Keratinocyte (primary cell): ENCODE data around the gene TRPM6. TPM values are rescaled to one million over a fixed set of nuclear protein-coding genes. Genes with fewer than 3 reads are reported as not detected.

Experiments used
- DNase-seq: peaks from one replicate; pipeline ENCODE4 v3.0.0-alpha.2; 2011; ENCODE audit warnings: low read depth, missing footprints, low spot score
- FAIRE-seq: peaks from 2 replicates; lab custom pipeline; 2011; peaks lifted over from hg19 to GRCh38; lab: Jason Lieb, UNC
- H2AFZ ChIP-seq: 2 replicates; pipeline ENCODE4 v1.6.0; 2012; ENCODE audit warnings: low read length, control low read depth, inconsistent platforms; ENCODE audit not compliant: control insufficient read depth
- H3K27ac ChIP-seq: 2 replicates; pipeline ENCODE4 v1.5.1; 2011; ENCODE audit warnings: low read length; ENCODE audit not compliant: control insufficient read depth, insufficient read depth
- H3K27me3 ChIP-seq: 3 replicates; pipeline ENCODE4 v1.6.0; 2011; ENCODE audit warnings: low read length; ENCODE audit not compliant: control insufficient read depth, insufficient read depth; ENCODE audit errors: extremely low read depth
- H3K36me3 ChIP-seq, 2 experiments: 2 replicates in 1 of 2; 3 replicates in 1 of 2; pipeline ENCODE4 v1.5.1; 2011; ENCODE audit warnings: low read length in 2 of 2, mild to moderate bottlenecking in 1 of 2; ENCODE audit not compliant: control insufficient read depth in 2 of 2, insufficient read depth in 2 of 2; ENCODE audit errors: extremely low read depth in 1 of 2
- H3K4me1 ChIP-seq: 3 replicates; pipeline ENCODE4 v1.5.1; 2011; ENCODE audit warnings: low read length; ENCODE audit not compliant: control insufficient read depth, insufficient read depth; ENCODE audit errors: extremely low read depth
- H3K4me2 ChIP-seq: 3 replicates; pipeline ENCODE4 v1.6.0; 2011; ENCODE audit warnings: low read depth, low read length; ENCODE audit not compliant: control insufficient read depth, insufficient read depth; ENCODE audit errors: extremely low read depth
- H3K4me3 ChIP-seq, 3 experiments: fragments of 200-600 bp in 1 of 3; sonication (generic) in 1 of 3; 2 replicates in 2 of 3; 3 replicates in 1 of 3; pipeline ENCODE4 v1.5.1; 2011 to 2016; ENCODE audit warnings: low read length in 3 of 3, mild to moderate bottlenecking in 3 of 3, control low read depth in 2 of 3, inconsistent platforms in 1 of 3, low read depth in 1 of 3, mixed read lengths in 1 of 3, mixed run types in 1 of 3, moderate library complexity in 1 of 3; ENCODE audit not compliant: control insufficient read depth in 2 of 3, insufficient read depth in 2 of 3; ENCODE audit errors: extremely low read depth in 1 of 3
- H3K79me2 ChIP-seq: 2 replicates; pipeline ENCODE4 v1.6.0; 2012; ENCODE audit warnings: low read length; ENCODE audit not compliant: control insufficient read depth, insufficient read depth
- H3K9ac ChIP-seq: 3 replicates; pipeline ENCODE4 v1.6.0; 2011; ENCODE audit warnings: low read length; ENCODE audit not compliant: control insufficient read depth, insufficient read depth; ENCODE audit errors: extremely low read depth
- H3K9me1 ChIP-seq: 3 replicates; pipeline ENCODE4 v1.6.0; 2011; ENCODE audit warnings: low read length; ENCODE audit not compliant: control insufficient read depth, insufficient read depth; ENCODE audit errors: extremely low read depth
- H3K9me3 ChIP-seq: 2 replicates; pipeline ENCODE4 v1.5.1; 2012; ENCODE audit warnings: low read depth, low read length; ENCODE audit not compliant: control insufficient read depth
- H4K20me1 ChIP-seq: 3 replicates; pipeline ENCODE4 v1.6.0; 2011; ENCODE audit warnings: low read length; ENCODE audit not compliant: control insufficient read depth, insufficient read depth; ENCODE audit errors: extremely low read depth
- EZH2 ChIP-seq: IDR thresholded peaks from one replicate; pipeline ENCODE4 v1.6.1; 2012; ENCODE audit warnings: inconsistent platforms, mild to moderate bottlenecking, low read length, moderate library complexity
- dilution Hi-C: fragments of 300-500 bp; cut with MboI; formaldehyde crosslinking; loops from one replicate; pipeline ENCODE4 v1.7.0; 2020; ENCODE audit warnings: low sequenced_read_pairs; ENCODE audit not compliant: extremely low pct_ligation_motif_present
- polyA minus RNA-seq, 3 experiments: library from RNA; depleted of rRNA, polyadenylated mRNA; stranded (reverse); fragments of >200 nt; gene quantifications; 1 replicate in 1 of 3; 2 replicates in 1 of 3; 3 replicates in 1 of 3; pipeline ENCODE4 v1.2.3, GENCODE V29; 2011
- polyA plus RNA-seq, 5 experiments: library from polyadenylated mRNA; depleted of rRNA in 3 of 5; stranded (reverse) in 3 of 5; stranded (forward) in 1 of 5; unstranded in 1 of 5; fragments of >200 nt; gene quantifications; 1 replicate in 1 of 5; 2 replicates in 3 of 5; 3 replicates in 1 of 5; pipeline versions ENCODE4 v1.2.1 to v1.2.3, GENCODE V29; 2011 to 2012; ENCODE audit warnings: missing spikeins in 2 of 5, low read depth in 1 of 5, low replicate concordance in 1 of 5
- TF ChIP-seq, protein P1 (sequence below), 3 experiments: IDR thresholded peaks in 1 of 3; conservative IDR thresholded peaks in 1 of 3; optimal IDR thresholded peaks in 1 of 3; 2 replicates in 2 of 3; 3 replicates in 1 of 3; pipeline versions ENCODE3 to v1.5.1; 2011; ENCODE audit warnings: low read length in 3 of 3, mild to moderate bottlenecking in 3 of 3, moderate library complexity in 2 of 3, control low read depth in 1 of 3, inconsistent platforms in 1 of 3; ENCODE audit not compliant: insufficient read depth in 2 of 3; ENCODE audit errors: extremely low read depth in 1 of 3

TRPM6 gene, protein sequence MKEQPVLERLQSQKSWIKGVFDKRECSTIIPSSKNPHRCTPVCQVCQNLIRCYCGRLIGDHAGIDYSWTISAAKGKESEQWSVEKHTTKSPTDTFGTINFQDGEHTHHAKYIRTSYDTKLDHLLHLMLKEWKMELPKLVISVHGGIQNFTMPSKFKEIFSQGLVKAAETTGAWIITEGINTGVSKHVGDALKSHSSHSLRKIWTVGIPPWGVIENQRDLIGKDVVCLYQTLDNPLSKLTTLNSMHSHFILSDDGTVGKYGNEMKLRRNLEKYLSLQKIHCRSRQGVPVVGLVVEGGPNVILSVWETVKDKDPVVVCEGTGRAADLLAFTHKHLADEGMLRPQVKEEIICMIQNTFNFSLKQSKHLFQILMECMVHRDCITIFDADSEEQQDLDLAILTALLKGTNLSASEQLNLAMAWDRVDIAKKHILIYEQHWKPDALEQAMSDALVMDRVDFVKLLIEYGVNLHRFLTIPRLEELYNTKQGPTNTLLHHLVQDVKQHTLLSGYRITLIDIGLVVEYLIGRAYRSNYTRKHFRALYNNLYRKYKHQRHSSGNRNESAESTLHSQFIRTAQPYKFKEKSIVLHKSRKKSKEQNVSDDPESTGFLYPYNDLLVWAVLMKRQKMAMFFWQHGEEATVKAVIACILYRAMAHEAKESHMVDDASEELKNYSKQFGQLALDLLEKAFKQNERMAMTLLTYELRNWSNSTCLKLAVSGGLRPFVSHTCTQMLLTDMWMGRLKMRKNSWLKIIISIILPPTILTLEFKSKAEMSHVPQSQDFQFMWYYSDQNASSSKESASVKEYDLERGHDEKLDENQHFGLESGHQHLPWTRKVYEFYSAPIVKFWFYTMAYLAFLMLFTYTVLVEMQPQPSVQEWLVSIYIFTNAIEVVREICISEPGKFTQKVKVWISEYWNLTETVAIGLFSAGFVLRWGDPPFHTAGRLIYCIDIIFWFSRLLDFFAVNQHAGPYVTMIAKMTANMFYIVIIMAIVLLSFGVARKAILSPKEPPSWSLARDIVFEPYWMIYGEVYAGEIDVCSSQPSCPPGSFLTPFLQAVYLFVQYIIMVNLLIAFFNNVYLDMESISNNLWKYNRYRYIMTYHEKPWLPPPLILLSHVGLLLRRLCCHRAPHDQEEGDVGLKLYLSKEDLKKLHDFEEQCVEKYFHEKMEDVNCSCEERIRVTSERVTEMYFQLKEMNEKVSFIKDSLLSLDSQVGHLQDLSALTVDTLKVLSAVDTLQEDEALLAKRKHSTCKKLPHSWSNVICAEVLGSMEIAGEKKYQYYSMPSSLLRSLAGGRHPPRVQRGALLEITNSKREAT (N-terminal part only)
- polyA plus RNA-seq (0.18 to 0.24 TPM (median 0.22 TPM) in 3 replicates), polyA minus RNA-seq (0.29 to 0.56 TPM in 2 of 3 replicates, not detected in the other)
- polyA plus RNA-seq (2011; ENCODE audit: low read depth) = not detected
- 0.06 and 0.15 TPM in 2 replicates for polyA plus RNA-seq (2011; cell fraction: cytosol; rRNA removed)
- polyA plus RNA-seq (2011; cell fraction: nucleus; rRNA removed) = 0.56 and 0.83 TPM in 2 replicates
- 0.11 and 0.13 TPM in 2 replicates for polyA plus RNA-seq (2012; ENCODE audit: low replicate concordance)
- not detected for polyA minus RNA-seq (2011; cell fraction: cytosol; rRNA and poly(A)+ RNA removed)
- 0.84 and 2.0 TPM in 2 replicates for polyA minus RNA-seq (2011; cell fraction: nucleus; rRNA and poly(A)+ RNA removed)

DNA sequence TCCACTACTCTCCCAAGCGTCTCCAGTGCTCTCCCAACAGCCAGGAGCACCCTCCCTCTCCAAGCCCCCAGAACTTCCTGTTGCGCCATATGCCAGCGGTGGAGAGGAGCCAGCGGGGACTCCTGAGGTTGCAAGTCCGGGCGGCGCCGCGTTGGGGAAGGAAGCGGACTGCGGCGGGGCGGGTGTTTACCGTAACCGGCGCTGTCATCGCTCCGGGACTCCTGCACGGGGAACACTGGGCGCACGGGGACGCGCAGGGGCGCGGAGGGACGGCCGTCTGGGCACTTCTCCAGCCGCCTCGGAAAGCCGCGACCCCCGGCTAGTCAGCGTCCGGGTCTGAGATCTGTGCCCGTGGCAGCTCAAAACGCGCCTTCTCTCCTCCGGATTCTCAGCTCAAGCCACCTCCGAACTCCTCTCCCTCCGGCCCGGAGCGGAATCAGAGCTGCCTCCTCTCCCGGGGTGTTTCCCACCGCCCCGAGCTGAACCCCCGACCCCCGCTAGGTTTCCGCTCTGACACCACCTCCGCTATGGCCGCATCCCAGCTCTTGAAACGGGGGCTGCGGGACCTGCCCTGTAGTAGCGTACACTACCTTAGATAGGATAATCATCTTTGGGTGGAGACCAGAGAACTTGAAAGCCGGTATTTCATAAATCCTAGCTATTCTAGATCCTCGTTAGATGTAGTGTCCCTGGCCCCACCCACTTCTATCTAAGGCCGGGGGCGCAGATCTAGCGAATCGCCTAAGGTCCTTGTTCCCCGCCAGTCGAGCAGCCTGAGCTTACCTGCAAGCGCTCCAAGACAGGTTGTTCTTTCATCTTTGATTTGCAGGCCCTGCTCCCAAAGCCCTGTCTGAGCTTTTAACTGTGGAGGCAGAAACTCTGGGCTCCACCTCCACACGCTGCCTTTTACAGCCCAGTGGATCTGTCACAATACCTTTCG, at the start of gene TRPM6:
Gene TRPM6 (minus strand): TSS at position 881 of the 940 bp plus-strand sequence. CDS start 65 bp downstream, at position 816.
- Histone ChIP-seq H3K4me1 (peaks cover 6% of the 10 kb centered on the region), H4K20me1 (no peaks in the 10 kb centered on the region), H3K27me3 (no peaks in the 10 kb centered on the region), H3K36me3 (no peaks in the 10 kb centered on the region), H3K4me2 (peak within 1 kb of the TSS; percentile 75), H2AFZ (peak within 1 kb of the TSS; percentile 92), H3K9me3 (no peaks in the 10 kb centered on the region), H3K9ac (peak within 1 kb of the TSS; percentile 58), H3K79me2 (no peaks in the 10 kb centered on the region), H3K27ac (peak within 1 kb of the TSS; percentile 31), H3K4me3 (peak within 1 kb of the TSS; percentile 64 to 76 (median 68)), H3K9me1 (no peaks in the 10 kb centered on the region)
- no peak for FAIRE-seq
- dilution Hi-C loops = no loop called here
- TF ChIP-seq, protein P1, sequence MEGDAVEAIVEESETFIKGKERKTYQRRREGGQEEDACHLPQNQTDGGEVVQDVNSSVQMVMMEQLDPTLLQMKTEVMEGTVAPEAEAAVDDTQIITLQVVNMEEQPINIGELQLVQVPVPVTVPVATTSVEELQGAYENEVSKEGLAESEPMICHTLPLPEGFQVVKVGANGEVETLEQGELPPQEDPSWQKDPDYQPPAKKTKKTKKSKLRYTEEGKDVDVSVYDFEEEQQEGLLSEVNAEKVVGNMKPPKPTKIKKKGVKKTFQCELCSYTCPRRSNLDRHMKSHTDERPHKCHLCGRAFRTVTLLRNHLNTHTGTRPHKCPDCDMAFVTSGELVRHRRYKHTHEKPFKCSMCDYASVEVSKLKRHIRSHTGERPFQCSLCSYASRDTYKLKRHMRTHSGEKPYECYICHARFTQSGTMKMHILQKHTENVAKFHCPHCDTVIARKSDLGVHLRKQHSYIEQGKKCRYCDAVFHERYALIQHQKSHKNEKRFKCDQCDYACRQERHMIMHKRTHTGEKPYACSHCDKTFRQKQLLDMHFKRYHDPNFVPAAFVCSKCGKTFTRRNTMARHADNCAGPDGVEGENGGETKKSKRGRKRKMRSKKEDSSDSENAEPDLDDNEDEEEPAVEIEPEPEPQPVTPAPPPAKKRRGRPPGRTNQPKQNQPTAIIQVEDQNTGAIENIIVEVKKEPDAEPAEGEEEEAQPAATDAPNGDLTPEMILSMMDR (optimal IDR thresholded peaks at IDR 0.05 in 1 of 3, IDR thresholded peaks at IDR 0.05 in 1 of 3, conservative IDR thresholded peaks at IDR 0.05 in 1 of 3; ENCODE audit: extremely low read depth in 1 of 3, insufficient read depth in 2 of 3, low read length in 3 of 3) = no peak
- no peak for TF ChIP-seq EZH2
- DNase-seq = no peak
